Measurements from ENCODE around the gene PTPRM.

DNA sequence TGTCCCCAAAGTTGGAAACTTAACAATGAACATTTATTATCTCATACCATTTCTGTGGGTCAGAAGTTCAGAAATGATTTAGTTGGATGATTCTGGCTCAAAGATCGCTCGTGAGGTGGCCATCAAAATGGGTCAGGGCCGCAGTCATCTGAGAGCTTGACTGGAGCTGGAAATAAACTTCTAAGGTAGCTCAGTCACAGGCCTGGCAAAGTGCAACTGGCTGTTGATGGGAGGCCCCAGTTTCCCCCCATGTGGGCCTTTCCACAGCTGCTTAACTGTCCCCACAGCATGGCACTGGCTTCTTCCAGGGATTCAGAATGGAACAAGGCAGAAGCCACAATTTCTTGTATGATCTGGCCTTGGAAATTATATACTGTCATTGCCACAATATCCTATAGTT is 842.0 kb downstream of the PTPRM start:
- TF ChIP-seq, protein P1, sequence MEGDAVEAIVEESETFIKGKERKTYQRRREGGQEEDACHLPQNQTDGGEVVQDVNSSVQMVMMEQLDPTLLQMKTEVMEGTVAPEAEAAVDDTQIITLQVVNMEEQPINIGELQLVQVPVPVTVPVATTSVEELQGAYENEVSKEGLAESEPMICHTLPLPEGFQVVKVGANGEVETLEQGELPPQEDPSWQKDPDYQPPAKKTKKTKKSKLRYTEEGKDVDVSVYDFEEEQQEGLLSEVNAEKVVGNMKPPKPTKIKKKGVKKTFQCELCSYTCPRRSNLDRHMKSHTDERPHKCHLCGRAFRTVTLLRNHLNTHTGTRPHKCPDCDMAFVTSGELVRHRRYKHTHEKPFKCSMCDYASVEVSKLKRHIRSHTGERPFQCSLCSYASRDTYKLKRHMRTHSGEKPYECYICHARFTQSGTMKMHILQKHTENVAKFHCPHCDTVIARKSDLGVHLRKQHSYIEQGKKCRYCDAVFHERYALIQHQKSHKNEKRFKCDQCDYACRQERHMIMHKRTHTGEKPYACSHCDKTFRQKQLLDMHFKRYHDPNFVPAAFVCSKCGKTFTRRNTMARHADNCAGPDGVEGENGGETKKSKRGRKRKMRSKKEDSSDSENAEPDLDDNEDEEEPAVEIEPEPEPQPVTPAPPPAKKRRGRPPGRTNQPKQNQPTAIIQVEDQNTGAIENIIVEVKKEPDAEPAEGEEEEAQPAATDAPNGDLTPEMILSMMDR (conservative IDR thresholded peaks at IDR 0.05; ENCODE audit: low read depth, low read length): no peak
- no peak for TF ChIP-seq EZH2phosphoT487 (IDR thresholded peaks at IDR 0.05; ENCODE audit: borderline replicate concordance, low read length)
